ENCODE measurements around the gene WBP1L.

DNA sequence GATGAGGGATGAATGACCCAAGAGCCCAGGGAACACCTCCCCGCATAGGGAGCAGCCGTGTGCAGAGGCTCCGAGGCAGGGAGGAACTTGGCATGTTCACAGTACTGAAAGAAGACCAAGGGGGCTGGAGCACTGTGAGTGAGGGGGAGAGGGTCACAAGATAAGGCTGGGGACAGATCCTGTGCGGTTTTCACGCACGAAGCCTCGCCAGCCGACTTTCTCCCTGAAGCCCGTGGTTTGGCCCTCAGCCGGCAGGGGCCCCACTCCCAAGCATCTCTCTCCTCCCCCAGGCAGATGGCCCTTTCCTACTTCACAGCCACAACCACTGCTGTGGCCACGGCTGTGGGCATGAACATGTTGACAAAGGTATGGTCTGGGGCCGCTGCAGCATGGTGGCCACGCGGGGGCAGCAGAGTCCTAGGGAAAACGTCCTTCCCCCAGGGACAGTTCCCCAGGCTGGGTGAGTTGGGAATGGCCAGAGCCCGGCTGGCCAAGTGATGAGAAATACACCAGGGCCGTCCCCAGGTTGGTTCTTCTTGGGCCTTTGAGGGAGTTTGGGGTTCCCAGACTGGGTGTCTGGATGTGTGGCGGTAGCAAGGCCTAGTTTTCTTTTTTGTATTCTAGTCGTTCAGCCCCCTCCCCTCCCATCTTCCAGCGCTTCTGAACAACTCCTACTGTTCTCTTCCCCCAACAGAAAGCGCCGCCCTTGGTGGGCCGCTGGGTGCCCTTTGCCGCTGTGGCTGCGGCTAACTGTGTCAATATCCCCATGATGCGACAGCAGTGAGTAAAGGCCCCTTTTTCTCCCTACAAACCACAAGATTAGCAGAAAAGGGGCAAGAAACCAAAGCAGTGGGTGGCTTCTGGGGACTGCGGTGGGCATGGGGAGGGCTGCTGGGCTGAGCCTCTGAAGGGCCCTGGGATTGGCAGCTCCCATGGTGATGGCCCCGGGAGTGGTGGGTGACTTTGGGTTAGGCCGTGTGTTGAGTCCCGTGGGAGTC, 14.4 kb upstream of the WBP1L start:
- TF ChIP-seq, protein P1, sequence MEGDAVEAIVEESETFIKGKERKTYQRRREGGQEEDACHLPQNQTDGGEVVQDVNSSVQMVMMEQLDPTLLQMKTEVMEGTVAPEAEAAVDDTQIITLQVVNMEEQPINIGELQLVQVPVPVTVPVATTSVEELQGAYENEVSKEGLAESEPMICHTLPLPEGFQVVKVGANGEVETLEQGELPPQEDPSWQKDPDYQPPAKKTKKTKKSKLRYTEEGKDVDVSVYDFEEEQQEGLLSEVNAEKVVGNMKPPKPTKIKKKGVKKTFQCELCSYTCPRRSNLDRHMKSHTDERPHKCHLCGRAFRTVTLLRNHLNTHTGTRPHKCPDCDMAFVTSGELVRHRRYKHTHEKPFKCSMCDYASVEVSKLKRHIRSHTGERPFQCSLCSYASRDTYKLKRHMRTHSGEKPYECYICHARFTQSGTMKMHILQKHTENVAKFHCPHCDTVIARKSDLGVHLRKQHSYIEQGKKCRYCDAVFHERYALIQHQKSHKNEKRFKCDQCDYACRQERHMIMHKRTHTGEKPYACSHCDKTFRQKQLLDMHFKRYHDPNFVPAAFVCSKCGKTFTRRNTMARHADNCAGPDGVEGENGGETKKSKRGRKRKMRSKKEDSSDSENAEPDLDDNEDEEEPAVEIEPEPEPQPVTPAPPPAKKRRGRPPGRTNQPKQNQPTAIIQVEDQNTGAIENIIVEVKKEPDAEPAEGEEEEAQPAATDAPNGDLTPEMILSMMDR (IDR thresholded peaks at IDR 0.05) = peak; percentile 85 to 92 (median 91)
- no peak for TF ChIP-seq POLR2AphosphoS5 (IDR thresholded peaks at IDR 0.05; ENCODE audit: insufficient read depth in 1 of 2, low read depth in 1 of 2)

All from vagina (tissue), 2 donors.